ENCODE data around the gene ANKRD35. TPM values are rescaled to one million over a fixed set of nuclear protein-coding genes. Genes with fewer than 3 reads are reported as not detected.

The ANKRD35 gene
- polyA plus RNA-seq, result 0.39 and 0.78 TPM in 2 replicates

GRCh38 chr1:145885738-145886287 is at the start of gene ANKRD35:
Gene ANKRD35, minus strand, starts transcription at chr1:145885866. Its CDS starts 108 bp downstream, at chr1:145885758.

GRCh38 chr1:145927063-145927886 is 41.6 kb upstream of the ANKRD35 start, which contains the start of gene RBM8A:
Gene RBM8A, minus strand, starts transcription at chr1:145927484. Its CDS starts 58 bp downstream, at chr1:145927426.

GRCh38 chr1:145918144-145918991 is 32.7 kb upstream of the ANKRD35 start, which contains the start of gene PEX11B:
Gene PEX11B, minus strand, starts transcription at chr1:145918717. Its CDS starts 29 bp downstream, at chr1:145918688.

GRCh38 chr1:145858901-145859490 is 26.7 kb downstream of the ANKRD35 start, which contains the start of gene PIAS3:
Gene PIAS3, minus strand, starts transcription at chr1:145859081. Its CDS starts 91 bp downstream, at chr1:145858990.

GRCh38 chr1:145845514-145846161 is 40.0 kb downstream of the ANKRD35 start, which contains the start of gene NUDT17:
Gene NUDT17, plus strand, starts transcription at chr1:145845630. Its CDS starts 11 bp downstream, at chr1:145845641.

GRCh38 chr1:145823565-145824498 is 61.8 kb downstream of the ANKRD35 start, which contains the start of the genes POLR3C and RNF115:
Gene POLR3C, plus strand, starts transcription at chr1:145824200. Its CDS starts 1,577 bp downstream, at chr1:145825777.
Gene RNF115, minus strand, starts transcription at chr1:145824095. Its CDS starts 222 bp downstream, at chr1:145823873.

Other genes with a start within 250 kb of the ANKRD35 start
- 5.2 and 14.3 TPM in 2 replicates for gene PDZK1, start 178.5 kb downstream of the ANKRD35 start, polyA plus RNA-seq
- gene CD160, start 166.4 kb downstream of the ANKRD35 start, polyA plus RNA-seq, result 1.3 and 1.9 TPM in 2 replicates
- 23.5 and 29.4 TPM in 2 replicates for gene RNF115, start 61.8 kb downstream of the ANKRD35 start, polyA plus RNA-seq
- 19.4 and 20.0 TPM in 2 replicates for gene POLR3C, start 61.7 kb downstream of the ANKRD35 start, polyA plus RNA-seq
- 3.6 and 6.9 TPM in 2 replicates for gene NUDT17, start 40.2 kb downstream of the ANKRD35 start, polyA plus RNA-seq
- 3.3 and 4.2 TPM in 2 replicates for gene PIAS3, start 26.8 kb downstream of the ANKRD35 start, polyA plus RNA-seq
- not detected in 2 replicates for gene ITGA10, start 24.2 kb upstream of the ANKRD35 start, polyA plus RNA-seq
- gene PEX11B, start 32.9 kb upstream of the ANKRD35 start, polyA plus RNA-seq, result 32.0 and 43.8 TPM in 2 replicates
- gene RBM8A, start 41.6 kb upstream of the ANKRD35 start, polyA plus RNA-seq, result 152 and 224 TPM in 2 replicates
- gene LIX1L, start 72.2 kb upstream of the ANKRD35 start, polyA plus RNA-seq, result 3.5 and 4.9 TPM in 2 replicates
- gene ANKRD34A, start 78.7 kb upstream of the ANKRD35 start, polyA plus RNA-seq, result 8.1 and 10.7 TPM in 2 replicates
- 3.6 and 11.6 TPM in 2 replicates for gene POLR3GL, start 78.8 kb upstream of the ANKRD35 start, polyA plus RNA-seq
- gene TXNIP, start 110.7 kb upstream of the ANKRD35 start, polyA plus RNA-seq, result 3.5 TPM in 2 replicates
- not detected in 2 replicates for gene HJV, start 135.9 kb upstream of the ANKRD35 start, polyA plus RNA-seq